HUDEP-2 (cell line): ENCODE results near the gene DSTN.
A peak's percentile ranks its signal among the peaks of the same experiment; 100 is the strongest.

ENCODE experiments used
- DNase-seq, 76 experiments: peaks; one replicate each; lab custom pipeline; 2025; ENCODE audit not compliant: unreplicated experiment in 76 of 76; lab: John Stamatoyannopoulos, UW

DSTN gene

GRCh38 chr20:17573463-17573862, 3.6 kb downstream of the DSTN start:
- no peak for DNase-seq

GRCh38 chr20:17576215-17576614, 6.3 kb downstream of the DSTN start:
- no peak for DNase-seq

- DNase-seq: no peak
Observed at GRCh38 chr20:17579369-17580039, 9.6 kb downstream of the DSTN start.

GRCh38 chr20:17580895-17581294, 11.0 kb downstream of the DSTN start:
- DNase-seq: no peak

GRCh38 chr20:17583126-17583525, 13.3 kb downstream of the DSTN start:
- no peak for DNase-seq

- DNase-seq: no peak
Observed at GRCh38 chr20:17584689-17585088, 14.8 kb downstream of the DSTN start.

GRCh38 chr20:17586250-17586649, 16.4 kb downstream of the DSTN start:
- no peak for DNase-seq

- DNase-seq: no peak
Observed at GRCh38 chr20:17587148-17587547, 17.3 kb downstream of the DSTN start.

- no peak for DNase-seq
Observed at GRCh38 chr20:17587824-17588223, 17.9 kb downstream of the DSTN start.

GRCh38 chr20:17589161-17589834, 19.4 kb downstream of the DSTN start:
- no peak for DNase-seq

- DNase-seq: peak in 3 of 76 experiments; percentile 3 to 15 (median 9)
Observed at GRCh38 chr20:17590245-17590644, 20.4 kb downstream of the DSTN start.

GRCh38 chr20:17593902-17594301, 24.0 kb downstream of the DSTN start:
- DNase-seq: no peak

GRCh38 chr20:17594443-17594842, 24.6 kb downstream of the DSTN start:
- DNase-seq: no peak

GRCh38 chr20:17595856-17596255, 26.0 kb downstream of the DSTN start:
- DNase-seq: no peak

GRCh38 chr20:17598013-17598550, 28.2 kb downstream of the DSTN start:
- DNase-seq: no peak

GRCh38 chr20:17601957-17602356, 32.1 kb downstream of the DSTN start:
- no peak for DNase-seq

- DNase-seq: no peak
Observed at GRCh38 chr20:17602493-17602892, 32.6 kb downstream of the DSTN start.

- DNase-seq: no peak
Observed at GRCh38 chr20:17605131-17605660, 35.3 kb downstream of the DSTN start.

- DNase-seq: no peak
Observed at GRCh38 chr20:17606001-17606400, 36.1 kb downstream of the DSTN start.

GRCh38 chr20:17608701-17609497, 39.0 kb downstream of the DSTN start:
- no peak for DNase-seq

- no peak for DNase-seq
Observed at GRCh38 chr20:17609811-17610377, 40.0 kb downstream of the DSTN start.
